ENCODE results near the gene SPPL2A. TPM values are rescaled to one million over a fixed set of nuclear protein-coding genes. Genes with fewer than 3 reads are reported as not detected.

SPPL2A gene
- total RNA-seq, 1 donor from 2014 or later, result 75.0 TPM

- Histone ChIP-seq H3K27me3 (ENCODE audit: control insufficient read depth, insufficient read depth, low read length) (no peaks in the 10 kb centered on the region), H3K4me3 (ENCODE audit: low read depth, low read length) (peak overlapping the region; percentile 74), H3K36me3 (ENCODE audit: control insufficient read depth, insufficient read depth, low read length) (no peaks in the 10 kb centered on the region)
- DNase-seq (ENCODE audit: low read depth) (peak; percentile 22), FAIRE-seq (no peak)
- TF ChIP-seq, protein P1, sequence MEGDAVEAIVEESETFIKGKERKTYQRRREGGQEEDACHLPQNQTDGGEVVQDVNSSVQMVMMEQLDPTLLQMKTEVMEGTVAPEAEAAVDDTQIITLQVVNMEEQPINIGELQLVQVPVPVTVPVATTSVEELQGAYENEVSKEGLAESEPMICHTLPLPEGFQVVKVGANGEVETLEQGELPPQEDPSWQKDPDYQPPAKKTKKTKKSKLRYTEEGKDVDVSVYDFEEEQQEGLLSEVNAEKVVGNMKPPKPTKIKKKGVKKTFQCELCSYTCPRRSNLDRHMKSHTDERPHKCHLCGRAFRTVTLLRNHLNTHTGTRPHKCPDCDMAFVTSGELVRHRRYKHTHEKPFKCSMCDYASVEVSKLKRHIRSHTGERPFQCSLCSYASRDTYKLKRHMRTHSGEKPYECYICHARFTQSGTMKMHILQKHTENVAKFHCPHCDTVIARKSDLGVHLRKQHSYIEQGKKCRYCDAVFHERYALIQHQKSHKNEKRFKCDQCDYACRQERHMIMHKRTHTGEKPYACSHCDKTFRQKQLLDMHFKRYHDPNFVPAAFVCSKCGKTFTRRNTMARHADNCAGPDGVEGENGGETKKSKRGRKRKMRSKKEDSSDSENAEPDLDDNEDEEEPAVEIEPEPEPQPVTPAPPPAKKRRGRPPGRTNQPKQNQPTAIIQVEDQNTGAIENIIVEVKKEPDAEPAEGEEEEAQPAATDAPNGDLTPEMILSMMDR (IDR thresholded peaks at IDR 0.05; ENCODE audit: insufficient read depth, low read length, severe bottlenecking), result no peak
These were observed 878 bp downstream of the SPPL2A start for GRCh38 chr15:50764461-50765194.

DNA sequence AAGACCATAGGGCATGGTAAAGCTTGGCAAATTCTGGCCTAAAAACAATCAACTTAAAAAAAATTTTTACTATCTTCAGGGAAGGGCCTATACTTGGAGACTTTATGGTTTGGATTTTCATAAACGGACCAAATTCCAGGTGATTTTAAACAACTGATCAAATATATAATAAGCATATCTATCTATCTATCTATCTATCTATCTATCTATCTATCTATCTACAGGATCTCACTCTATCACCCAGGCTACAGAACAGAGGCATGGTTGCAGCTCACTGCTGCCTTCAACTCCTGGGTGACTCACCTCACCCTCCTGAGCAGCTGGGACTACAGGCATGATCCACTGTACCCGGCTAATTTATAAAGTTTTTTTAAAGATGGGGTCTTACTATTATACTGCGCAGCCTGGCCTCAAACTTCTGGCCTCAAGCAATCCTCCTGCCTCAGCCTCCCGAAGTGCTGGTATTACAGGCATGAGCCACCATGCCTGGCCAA is 6.7 kb downstream of the SPPL2A start:
- no peak overlapping the region for H3K4me3 ChIP-seq (ENCODE audit: low read depth, low read length)
- H3K27me3 ChIP-seq (ENCODE audit: control insufficient read depth, insufficient read depth, low read length), result no peaks in the 10 kb centered on the region
- TF ChIP-seq, protein P1 (IDR thresholded peaks at IDR 0.05; ENCODE audit: insufficient read depth, low read length, severe bottlenecking), result no peak
- no peaks in the 10 kb centered on the region for H3K36me3 ChIP-seq (ENCODE audit: control insufficient read depth, insufficient read depth, low read length)
- DNase-seq (ENCODE audit: low read depth) (peak; percentile 28), FAIRE-seq (no peak)

GRCh38 chr15:50753463-50753862 is 12.0 kb downstream of the SPPL2A start:
- Histone ChIP-seq H3K27me3 (ENCODE audit: control insufficient read depth, insufficient read depth, low read length) (no peaks in the 10 kb centered on the region), H3K4me3 (ENCODE audit: low read depth, low read length) (no peak overlapping the region), H3K36me3 (ENCODE audit: control insufficient read depth, insufficient read depth, low read length) (no peaks in the 10 kb centered on the region)
- DNase-seq (ENCODE audit: low read depth) (peak; percentile 29), FAIRE-seq (no peak)
- TF ChIP-seq, protein P1 (IDR thresholded peaks at IDR 0.05; ENCODE audit: insufficient read depth, low read length, severe bottlenecking), result no peak

GRCh38 chr15:50751394-50751793 is 14.1 kb downstream of the SPPL2A start:
- FAIRE-seq (no peak), DNase-seq (ENCODE audit: low read depth) (no peak)
- Histone ChIP-seq H3K36me3 (ENCODE audit: control insufficient read depth, insufficient read depth, low read length) (no peaks in the 10 kb centered on the region), H3K27me3 (ENCODE audit: control insufficient read depth, insufficient read depth, low read length) (no peaks in the 10 kb centered on the region), H3K4me3 (ENCODE audit: low read depth, low read length) (no peak overlapping the region)
- TF ChIP-seq, protein P1 (IDR thresholded peaks at IDR 0.05; ENCODE audit: insufficient read depth, low read length, severe bottlenecking), result no peak

DNA sequence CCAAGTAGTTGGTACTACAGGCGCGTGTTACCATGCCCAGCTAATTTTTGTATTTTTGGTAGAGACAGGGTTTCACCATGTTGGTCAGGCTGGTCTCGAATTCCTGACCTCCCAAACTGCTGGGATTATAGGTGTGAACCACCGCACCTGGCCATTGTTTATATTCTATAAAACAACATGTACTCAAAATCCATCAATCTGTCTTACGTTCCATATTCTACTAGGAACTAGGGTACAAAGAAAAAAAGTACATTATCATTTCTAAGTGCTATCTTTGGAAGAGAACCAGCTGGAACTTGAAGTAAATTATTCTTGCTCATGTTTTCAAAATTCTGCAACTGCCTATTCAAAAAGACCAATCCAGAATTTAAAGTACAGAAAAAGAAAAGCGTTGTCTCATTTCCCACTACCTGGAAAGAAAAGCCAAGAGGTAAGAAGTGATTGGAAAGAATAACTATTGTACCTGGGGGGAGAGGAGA is 15.2 kb downstream of the SPPL2A start:
- H3K4me3 ChIP-seq (ENCODE audit: low read depth, low read length), result no peak overlapping the region
- DNase-seq (ENCODE audit: low read depth) (no peak), FAIRE-seq (no peak)
- H3K36me3 ChIP-seq (ENCODE audit: control insufficient read depth, insufficient read depth, low read length), result no peaks in the 10 kb centered on the region
- TF ChIP-seq, protein P1 (IDR thresholded peaks at IDR 0.05; ENCODE audit: insufficient read depth, low read length, severe bottlenecking), result no peak
- H3K27me3 ChIP-seq (ENCODE audit: control insufficient read depth, insufficient read depth, low read length), result no peaks in the 10 kb centered on the region
